Measurements from ENCODE around the gene SCYGR1.
"Not testable (repeated sequence)": the region's sequence is repeated elsewhere in the genome, so short reads cannot be mapped to it uniquely, and the experiment has no call there.

The SCYGR1 gene, protein sequence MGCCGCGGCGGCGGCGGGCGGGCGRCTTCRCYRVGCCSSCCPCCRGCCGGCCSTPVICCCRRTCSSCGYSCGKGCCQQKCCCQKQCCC

DNA sequence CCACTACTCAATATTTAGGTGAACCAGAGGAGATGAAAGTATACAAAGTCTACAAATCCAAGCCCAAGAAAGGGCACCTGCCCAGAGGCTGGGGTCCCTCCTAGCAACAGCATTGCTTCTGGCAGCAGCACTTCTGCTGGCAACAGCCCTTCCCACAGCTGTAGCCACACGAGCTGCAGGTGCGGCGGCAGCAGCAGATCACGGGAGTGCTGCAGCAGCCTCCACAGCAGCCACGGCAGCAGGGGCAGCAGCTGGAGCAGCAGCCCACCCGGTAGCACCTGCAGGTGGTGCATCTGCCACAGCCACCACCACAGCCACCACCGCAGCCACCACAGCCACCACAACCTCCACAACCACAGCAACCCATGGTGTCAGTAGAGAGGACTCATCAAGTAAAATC, at the start of gene SCYGR1:
SCYGR1 (minus strand) TSS at position 367 of the 400 bp plus-strand sequence; CDS start at position 367, 0 bp downstream.
- DNase-seq: not testable (repeated sequence)

DNA sequence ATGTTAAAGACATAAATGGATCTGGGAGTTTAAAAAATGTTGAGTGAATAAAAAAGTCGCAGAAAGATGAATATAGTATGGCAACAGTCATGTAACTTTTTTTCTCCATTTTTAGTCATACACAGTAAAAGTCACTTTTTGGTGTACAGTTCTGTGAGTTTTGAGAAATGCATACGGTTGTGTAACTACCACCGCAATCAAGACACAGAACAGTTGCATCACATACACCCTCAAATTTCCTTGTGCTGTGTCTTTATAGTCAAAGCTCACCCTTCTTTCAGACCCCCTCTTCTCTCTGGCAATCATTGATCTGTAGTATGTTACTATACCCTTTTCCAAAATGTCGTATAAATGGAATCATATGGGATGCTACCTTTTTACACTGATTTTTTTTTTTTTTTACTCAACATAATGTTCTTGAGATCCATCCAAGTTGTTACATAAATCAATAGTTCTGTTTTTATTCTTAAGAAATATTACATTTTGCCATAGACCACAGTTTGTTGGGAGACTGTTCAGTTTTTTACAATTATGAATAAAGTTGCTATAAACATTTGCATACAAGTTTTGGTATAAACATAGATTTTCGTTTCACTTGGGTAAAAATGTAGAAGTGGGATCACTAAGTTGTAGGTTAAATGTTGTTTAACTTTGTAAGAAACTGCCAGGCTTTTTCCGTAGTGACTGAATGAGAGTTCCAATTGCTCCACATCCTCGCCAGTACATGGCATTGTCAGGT, 48.9 kb upstream of the SCYGR1 start:
- no peak for DNase-seq

DNA sequence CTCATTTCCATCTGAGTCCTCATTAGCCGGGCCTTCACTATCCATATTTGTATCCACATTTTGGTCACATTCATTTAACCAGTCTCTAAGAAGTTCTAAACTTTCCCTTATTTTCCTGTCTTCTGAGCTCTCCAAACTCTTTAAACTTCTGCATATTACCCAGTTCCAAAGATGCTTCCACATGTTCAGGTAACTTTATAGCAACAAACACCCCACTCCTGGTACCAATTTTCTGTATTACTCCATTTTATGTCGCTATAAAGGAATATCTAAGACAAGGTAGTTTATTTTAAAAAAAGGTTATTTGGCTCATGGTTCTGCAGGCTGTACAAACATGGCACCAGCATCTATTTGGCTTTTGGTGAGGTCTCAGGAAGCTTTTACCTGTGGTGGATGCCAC, 45.4 kb upstream of the SCYGR1 start:
- DNase-seq: no peak

DNA sequence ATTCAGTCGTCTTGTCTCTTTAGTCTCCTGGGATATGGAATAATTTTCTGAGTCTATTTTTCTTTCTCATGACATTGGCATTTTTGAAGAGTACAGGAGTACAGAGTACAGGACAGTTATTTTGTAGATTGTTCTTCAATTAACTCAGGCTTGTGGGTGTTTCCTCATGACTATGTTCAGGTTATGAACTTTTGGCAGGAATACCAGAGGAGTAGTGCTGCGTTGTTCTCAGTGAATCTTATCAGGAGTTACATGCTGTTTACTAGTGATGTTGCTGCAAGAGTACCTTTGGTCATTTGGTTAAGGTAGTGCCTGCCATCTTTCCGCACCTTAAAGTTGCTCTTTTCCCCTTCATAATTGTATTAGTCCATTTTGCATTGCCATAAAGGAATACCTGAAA, 42.9 kb upstream of the SCYGR1 start:
- no peak for DNase-seq

DNA sequence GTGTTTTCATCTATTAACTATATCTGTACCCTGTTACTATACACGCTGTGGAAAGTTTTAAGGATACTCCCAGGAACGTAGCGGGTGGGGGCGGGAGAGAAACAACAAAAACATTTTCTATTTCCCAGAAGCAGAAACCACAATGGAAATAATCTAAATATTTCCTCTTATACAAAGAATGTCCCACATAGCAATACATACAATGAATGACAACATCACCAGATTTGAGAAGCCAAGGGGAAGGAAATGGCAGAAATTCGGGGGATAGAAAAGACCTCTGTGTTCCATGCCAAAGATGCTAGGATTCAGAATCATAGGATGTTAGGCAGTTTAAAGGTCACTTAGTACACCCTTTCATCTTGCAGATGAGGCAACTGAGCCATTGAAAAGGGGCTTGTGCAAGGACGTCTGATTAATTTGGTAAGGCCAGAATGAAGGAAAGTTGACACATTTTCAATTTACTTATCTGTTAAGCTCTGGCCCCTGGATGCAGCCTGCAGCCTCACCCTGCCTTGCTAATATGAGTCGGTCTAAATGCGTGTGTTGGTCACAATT, 41.1 kb upstream of the SCYGR1 start:
- no peak for DNase-seq

DNA sequence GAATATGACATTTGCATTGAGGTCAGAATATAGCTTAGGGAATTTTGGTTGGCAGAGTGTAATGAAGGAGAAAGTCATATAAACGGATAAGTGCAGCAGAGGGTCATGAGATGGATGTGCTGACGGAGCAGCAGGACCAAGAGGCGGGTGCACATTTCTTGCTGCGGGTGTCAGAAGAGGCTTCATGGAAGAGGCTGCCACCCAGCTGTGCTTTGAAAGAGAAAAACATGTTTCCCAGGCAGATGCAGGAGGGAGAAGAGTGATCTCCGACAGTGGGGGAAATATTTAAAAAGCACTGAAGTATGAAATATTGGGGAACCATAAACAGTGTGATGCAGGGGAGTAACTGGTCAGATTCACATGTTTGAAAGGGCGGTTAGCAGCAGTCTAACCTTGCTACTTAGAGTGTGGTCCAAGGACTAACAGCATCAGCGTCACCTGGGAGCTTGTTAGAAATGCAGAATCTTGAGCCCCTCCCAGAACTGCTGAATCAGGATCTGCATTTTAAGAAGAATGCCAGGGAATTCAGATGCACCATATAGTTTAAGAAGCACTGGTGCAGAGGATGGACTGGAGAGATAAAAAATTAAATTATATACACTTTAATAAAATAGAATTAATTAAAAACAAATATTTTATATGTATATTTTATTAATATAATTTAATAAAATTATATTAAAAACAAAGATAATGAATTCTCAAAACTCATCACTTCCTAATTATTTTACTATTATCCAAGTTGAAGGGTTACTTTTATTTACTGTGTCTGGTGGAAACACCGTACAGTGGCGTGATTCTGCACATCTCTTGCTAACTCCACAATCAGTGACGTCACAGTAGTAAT, 36.1 kb upstream of the SCYGR1 start:
- DNase-seq: no peak

DNA sequence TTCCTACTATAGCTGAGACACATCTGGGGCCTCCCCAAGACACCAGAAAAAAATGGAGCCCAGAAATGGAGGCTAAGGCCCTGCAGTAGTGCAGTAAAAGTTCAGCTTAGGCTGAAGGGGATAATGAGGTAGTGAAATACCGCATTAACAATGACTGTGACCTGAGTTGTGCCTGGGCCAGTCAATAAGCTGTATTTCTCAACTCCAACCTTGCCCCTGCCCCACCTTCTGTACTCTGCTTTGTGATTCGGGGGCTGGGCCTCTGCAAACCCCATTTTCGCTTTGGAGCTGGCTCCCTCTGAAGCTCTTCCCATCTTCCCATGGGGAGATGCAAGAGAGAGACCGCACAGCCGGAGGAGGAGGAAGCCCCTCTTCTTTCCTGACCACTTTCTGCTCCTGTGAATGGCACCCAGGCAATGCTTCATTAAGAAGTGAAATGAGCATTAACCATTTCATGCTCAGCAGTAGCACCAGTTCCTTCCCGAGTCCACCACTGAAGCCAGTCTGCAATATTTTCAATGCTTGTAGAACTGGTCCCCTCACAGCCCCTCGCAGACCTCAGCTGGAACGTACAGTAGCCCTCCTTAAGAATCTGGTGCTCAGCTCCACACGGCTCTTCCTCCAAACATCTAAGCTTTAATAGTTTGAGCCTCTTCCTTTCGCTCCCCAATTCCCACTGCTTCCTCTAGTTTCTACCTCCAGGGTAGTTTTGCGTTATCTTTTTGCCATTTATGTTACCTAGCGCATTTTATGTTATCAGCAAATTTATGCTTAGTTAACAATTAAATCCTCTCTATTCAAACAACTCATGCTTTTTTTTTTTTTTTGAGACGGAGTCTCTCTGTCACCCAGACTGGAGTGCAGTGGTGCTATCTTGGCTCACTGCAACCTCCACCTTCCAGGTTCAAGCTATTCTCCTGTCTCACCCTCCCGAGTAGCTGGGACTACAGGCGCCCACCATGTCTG, 32.6 kb upstream of the SCYGR1 start:
- no peak for DNase-seq

DNA sequence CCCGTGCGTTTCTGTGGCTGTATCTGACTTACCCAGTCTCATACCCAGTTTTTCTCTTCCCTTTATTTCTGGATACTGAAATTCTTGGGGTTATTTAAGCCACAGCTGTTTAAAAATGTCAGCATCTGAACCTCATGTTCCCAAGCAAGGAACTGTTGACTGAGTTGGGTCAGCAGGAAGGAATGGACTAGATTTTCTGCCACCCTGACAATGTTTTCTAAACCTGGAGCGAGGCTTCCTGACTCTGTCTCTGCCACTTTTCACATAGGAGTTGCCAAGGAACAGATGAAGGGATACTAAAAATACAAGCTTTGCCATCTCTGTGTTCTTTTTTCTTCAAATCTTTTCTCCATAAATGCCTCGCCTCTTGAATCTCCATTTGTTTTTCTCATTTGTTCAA, 29.0 kb upstream of the SCYGR1 start:
- no peak for DNase-seq

DNA sequence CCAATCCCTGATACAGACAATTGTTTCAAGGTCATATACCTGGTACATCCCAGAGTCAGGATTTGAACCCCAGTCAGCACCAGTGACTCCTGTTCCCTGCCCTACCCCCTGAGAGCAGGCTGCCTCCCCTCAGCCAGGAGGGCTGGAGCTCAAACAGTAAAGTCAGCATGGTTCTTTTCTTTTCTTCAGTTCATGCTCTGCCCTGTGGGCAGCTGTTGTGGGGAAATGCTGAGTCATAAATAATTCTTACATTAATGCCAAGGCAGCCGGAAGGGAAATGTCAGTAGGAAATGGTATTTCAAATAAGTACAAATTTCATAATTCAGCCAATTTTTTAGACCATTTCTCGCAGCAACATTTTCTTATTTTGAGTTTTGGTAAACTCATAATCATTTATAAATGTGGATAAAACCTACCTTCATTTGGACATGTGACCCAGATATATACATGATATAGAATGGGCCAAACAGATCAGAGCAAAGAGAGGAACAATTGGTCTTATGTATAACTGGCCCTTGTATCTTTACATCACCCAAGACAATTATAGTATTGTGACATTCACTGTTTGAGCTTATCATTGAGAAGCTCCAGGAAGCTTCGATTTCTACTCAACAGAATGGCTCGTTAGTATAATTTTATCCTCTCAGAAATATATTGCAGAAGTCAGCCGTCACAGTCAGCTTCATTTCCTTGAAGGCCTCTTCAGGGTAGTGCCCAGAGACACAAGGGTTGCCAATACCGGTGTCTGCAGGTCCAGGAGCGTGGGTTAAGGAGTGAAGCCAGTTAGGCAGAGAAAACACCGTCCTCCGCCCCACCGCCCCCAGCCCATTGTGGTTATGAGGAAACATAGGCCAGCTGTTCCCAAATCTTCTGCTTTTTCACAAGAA, 28.0 kb upstream of the SCYGR1 start:
- DNase-seq: no peak

DNA sequence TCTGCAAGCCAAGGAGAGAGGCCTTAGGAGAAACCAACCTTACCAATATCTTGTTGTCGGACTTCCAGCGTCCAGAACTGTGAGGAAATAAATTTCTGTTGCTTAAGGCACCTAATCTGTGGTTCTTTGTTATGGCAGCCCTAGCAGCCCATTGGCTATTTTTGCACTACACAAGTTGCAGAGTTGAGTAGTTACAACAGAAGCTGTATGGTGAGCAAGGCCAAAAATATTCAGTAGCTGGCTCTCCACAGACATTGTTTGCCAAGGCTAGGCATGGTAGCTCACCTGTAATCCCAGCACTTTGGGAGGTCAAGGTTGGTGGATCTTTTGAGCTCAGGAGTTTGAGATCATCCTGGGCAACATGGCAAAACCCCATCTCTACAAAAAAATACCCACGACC, 27.1 kb upstream of the SCYGR1 start:
- no peak for DNase-seq

DNA sequence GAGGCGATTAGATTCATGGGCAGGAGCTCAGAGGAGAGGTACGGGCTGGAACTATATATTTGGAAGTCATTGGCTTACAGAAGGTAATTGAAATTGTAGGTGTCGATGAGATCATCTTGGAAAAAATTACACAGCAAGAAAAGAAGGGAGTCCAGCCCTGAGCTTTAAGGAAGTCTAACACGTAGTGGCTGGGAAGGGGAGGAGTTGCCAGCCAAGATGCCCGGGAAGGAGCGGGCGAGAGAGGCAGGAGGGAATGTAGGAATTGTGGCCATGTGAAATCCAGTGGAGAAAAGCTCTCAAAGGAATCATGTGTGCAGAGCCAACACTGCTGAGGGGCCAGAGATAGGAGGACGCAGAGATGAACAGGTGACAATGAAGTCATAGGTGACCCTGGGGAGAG, 25.6 kb upstream of the SCYGR1 start:
- DNase-seq: no peak

DNA sequence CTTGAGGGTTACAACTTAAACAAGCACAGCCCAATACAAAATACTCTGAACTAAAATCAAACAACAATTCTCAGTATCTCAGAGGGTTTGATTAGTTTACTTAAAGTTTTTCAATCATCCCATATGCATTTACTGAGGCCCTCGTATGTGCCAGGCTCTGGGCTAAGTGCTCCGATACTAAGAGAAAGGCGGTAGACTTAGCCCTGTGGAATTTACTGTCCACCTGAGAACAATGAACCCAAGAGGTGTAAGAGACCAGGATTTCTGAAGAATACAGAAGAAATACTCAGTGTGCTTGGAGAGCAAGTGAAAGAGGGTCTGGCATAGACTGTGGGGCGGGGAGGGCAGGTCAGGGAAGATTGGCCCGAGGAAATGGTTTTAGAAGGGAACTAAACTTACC, 25.1 kb upstream of the SCYGR1 start:
- no peak for DNase-seq

DNA sequence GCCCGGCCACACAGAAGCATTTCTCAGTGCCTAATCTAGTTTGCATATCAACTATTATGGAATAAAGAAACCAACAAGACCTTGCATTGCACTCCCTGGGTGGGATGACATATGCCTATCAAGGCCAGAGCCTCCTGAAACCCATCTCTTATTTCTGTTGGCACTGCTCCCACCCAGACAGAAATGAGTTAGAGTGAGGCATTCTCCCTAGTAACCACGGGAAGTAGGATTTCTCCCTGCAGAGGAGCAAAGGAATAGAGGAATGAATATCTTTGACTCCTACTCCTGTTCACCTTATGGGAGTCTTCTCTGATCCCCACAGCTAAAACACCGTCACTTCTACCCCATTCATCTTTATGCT, 24.2 kb upstream of the SCYGR1 start:
- no peak for DNase-seq

DNA sequence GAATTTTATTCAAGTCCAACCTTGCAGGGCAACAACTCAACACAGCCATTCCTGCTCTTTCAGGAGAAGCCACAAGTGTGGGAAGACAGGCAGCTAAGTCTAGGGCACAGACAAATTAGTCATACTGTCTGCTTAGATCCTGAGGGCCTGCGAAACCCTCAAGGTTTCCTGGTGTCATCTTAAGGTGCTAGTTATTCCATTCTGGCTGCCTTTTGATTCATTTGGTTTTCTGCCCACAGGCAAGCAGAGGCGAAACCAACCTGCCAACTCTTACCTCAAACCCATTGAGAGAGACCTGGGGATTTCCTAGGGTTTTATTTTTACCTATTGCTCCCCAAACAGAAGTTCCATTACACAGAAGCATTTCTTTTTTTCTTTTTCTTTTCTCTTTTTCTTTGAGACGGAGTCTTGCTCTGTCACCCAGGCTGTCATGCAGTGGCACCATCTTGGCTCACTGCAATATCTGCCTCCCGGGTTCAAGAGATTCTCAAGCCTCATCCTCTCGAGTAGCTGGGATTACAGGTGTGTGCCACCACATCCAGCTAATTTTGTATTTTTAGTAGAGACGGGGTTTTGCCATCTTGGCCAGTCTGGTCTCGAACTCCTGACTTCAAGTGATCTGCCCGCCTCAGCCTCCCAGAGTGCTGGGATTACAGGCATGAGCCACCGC, 23.7 kb upstream of the SCYGR1 start:
- peak; percentile 29 for DNase-seq

DNA sequence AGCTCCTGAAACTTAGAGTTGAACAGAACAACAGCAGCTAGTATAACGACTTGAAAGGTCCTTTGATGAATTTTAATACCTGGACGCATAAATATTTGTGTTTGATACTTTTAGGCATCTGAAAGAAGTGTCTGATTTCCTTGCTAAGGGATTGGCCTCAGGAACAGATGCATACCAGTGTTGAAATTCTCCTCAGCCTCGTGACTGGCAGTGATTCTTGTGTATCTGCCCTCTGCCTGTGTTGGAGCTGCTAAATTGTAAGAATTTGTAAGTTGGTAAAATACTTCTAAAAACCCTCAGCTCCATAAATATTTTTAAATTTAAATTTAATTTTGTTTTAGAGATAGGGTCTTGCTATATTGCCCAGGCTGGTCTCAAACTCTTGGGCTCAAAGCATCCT, 22.4 kb upstream of the SCYGR1 start:
- DNase-seq: no peak

DNA sequence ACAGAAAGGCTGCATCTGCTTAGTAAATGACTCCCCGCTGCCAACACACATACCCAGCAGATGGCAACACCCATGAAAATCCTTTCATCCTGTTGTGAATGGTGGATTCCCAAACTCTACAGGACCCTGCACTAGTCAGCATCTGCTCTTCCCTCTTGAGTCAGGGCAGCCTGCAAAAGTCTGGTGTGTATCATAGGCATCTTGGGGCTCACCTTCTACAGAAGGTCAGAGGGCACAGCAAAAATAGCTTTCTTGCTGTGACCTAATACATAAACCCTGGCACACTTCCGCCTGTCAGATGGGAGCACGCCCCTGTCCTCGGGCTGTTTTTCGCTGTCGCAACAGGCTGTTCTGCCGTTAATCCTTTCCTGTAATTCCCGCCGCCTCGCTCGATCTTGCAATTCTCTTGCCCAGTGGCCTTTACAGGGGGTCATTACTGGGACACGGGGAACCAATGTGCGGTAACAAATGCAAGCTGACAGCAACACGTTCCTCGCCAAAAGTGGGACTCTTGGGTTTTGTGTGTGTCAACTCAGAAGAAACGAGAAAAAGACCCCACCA, 19.9 kb upstream of the SCYGR1 start:
- DNase-seq: no peak

DNA sequence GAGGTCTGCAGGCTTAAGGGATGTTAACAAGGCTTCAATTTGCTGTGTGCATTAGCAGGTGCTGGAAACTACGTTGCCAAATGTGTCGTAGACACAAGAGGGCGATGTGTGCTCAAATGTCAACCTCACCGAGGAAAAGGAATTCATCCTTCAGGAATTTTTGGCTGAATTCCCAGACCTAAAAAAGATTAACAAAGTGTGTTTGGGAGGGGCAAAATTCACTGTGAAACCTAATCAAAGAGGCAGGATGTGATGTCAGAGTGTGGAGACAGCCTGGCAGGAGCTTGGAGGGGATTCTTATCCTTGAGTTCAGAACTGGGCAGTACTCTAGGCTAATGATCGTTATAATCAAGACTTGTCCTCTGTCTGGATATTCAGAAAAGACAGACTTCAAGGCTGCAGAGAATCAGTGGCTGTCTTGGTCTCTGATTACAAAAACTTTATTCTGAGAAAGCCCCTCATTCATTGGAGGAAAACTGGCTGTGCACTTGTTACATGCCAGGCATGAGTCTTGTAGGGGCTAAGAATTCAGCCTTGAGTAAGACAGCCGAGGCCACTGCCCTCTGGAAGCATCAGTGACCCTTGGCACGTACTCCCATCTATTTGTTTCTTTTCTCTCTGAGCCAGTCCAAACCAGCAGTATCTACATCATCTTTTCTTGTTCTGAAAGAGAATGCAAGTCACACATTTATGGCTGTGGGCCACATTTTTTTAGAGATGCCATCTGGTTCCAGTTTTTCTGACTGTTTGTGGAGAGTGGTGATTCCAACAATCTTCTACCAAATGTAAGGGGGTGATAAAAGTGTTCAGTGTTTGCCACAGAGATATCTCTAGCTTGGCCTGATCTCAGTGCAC, 18.7 kb upstream of the SCYGR1 start:
- DNase-seq: no peak

DNA sequence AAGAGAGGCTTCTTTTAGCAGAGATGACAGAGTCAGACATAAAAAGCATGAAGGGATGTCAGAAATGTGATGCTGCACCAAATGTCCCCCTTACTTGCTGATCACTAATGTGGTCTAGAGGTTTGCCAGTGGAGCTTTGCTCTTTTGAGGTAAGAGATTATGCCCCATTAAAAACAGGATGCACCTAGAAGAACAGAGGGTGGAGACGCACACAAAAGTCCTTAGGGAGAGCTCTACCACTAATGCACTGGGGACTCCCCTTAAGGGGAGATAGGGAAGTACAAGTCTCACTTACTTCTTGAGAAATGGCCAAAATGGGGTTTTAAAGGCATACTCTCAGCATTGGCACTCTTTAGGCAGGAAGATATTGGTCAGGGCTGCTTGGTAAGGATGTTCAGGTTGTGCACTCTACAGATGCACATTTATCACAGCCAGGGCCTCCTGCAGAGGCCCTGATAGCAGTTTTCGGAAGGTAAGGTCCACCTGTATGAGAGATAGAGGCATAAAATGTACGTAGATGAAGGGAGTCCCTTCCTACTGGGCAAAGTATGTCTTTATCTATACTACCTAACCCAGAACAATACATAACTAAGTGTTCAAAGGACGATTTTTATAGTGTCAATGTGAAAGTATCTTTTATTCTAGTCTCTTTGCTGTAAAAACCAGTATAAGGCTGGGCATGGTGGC, 17.0 kb upstream of the SCYGR1 start:
- no peak for DNase-seq

DNA sequence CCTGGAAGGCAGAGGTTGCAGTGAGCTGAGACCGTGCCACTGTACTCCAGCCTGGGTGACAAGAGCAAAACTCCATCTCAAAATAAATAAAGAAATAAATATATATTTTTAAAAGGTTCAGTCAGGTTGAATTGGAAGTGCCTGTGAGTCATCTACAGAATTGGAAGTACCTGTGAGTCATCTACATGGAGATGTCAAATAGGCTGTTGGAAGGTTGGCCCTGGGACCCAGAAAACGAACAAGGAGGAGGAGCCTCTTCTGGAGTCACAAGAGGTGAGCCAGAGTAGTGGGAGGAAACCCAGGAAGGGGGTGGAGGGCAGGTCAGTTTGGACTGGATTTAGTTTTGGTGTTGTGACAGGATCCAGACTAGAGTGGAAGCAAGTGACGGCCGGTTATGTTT, 15.2 kb upstream of the SCYGR1 start:
- DNase-seq: no peak
